Spleen (tissue), 11 donors: ENCODE data around the gene BHLHE40. TPM values are rescaled to one million over a fixed set of nuclear protein-coding genes. Genes with fewer than 3 reads are reported as not detected.

Source experiments
- DNase-seq: peaks from one replicate; pipeline ENCODE4 v3.0.0-alpha.2; 2020
- H3K27ac ChIP-seq, 8 donors: fragments of 200-600 bp; sonication (generic) in 7 of 8; 1 replicate in 4 of 8; 2 replicates in 4 of 8; pipeline versions ENCODE4 v1.5.0 to v1.8.0; 2016 to 2021; ENCODE audit warnings: inconsistent platforms in 4 of 8, mild to moderate bottlenecking in 4 of 8, moderate library complexity in 1 of 8
- H3K27me3 ChIP-seq, 7 donors: fragments of 200-600 bp; sonication (generic) in 6 of 7; replicated peaks in 1 of 7; 1 replicate in 4 of 7; 2 replicates in 3 of 7; pipeline versions ENCODE4 v1.5.0 to v1.8.0; 2016 to 2021; ENCODE audit warnings: inconsistent platforms in 3 of 7, mild to moderate bottlenecking in 1 of 7
- H3K36me3 ChIP-seq, 6 donors: fragments of 200-600 bp; sonication (generic) in 5 of 6; 1 replicate in 4 of 6; 2 replicates in 2 of 6; pipeline versions ENCODE4 v1.5.0 to v1.8.0; 2016 to 2021; ENCODE audit warnings: inconsistent platforms in 2 of 6
- H3K4me1 ChIP-seq, 6 donors: fragments of 200-600 bp; sonication (generic) in 5 of 6; 1 replicate in 3 of 6; 2 replicates in 3 of 6; pipeline versions ENCODE4 v1.5.0 to v1.8.0; 2016 to 2021; ENCODE audit warnings: inconsistent platforms in 3 of 6
- H3K4me3 ChIP-seq, 8 donors: fragments of 200-600 bp; sonication (generic) in 7 of 8; 1 replicate in 4 of 8; 2 replicates in 4 of 8; pipeline versions ENCODE4 v1.5.0 to v1.8.0; 2016 to 2021; ENCODE audit warnings: inconsistent platforms in 4 of 8, mild to moderate bottlenecking in 4 of 8, moderate library complexity in 2 of 8
- H3K9me3 ChIP-seq, 8 donors: fragments of 200-600 bp; sonication (generic) in 7 of 8; 1 replicate in 4 of 8; 2 replicates in 4 of 8; pipeline versions ENCODE4 v1.5.0 to v1.8.0; 2016 to 2021; ENCODE audit warnings: inconsistent platforms in 4 of 8
- CTCF ChIP-seq, 11 experiments: fragments of 200-600 bp in 7 of 11; fragments of 450-650 bp in 4 of 11; sonication (generic) in 4 of 11; IDR thresholded peaks in 8 of 11; conservative IDR thresholded peaks in 3 of 11; 1 replicate in 7 of 11; 2 replicates in 4 of 11; pipeline versions ENCODE4 v1.4.0 to v1.8.0; 2016 to 2021; ENCODE audit warnings: antibody characterized with exemption in 11 of 11, inconsistent platforms in 4 of 11, mild to moderate bottlenecking in 1 of 11
- POLR2A ChIP-seq, 3 donors: fragments of 450-650 bp; IDR thresholded peaks; one replicate each; pipeline ENCODE4 v1.5.1; 2017; ENCODE audit warnings: antibody characterized with exemption in 3 of 3, mild to moderate bottlenecking in 1 of 3
- POLR2AphosphoS5 ChIP-seq, 3 donors: sonication (generic); formaldehyde crosslinking; IDR thresholded peaks; one replicate each; pipeline ENCODE4 v1.5.1; 2017; ENCODE audit warnings: antibody characterized with exemption in 3 of 3
- WGBS, 5 donors: extraction: QIAGEN DNeasy Blood & Tissue Kit in 3 of 5; methylation state at CpG; one replicate each; pipeline versions ENCODE4 v1.1.5 to v1.1.7; 2013 to 2018; 5-methylcytosine and 5-hydroxymethylcytosine counted together
- intact Hi-C: fragments of 100-400 bp; cut with DNase I; formaldehyde crosslinking; loops from one replicate; pipeline ENCODE4 v1.15.0; 2023; ENCODE audit warnings: low total_unique reads
- polyA plus RNA-seq, 3 donors: library from polyadenylated mRNA; stranded (reverse); fragments of 200-250 nt; gene quantifications; one replicate each; pipeline ENCODE4 v1.2.1, GENCODE V29; 2013
- total RNA-seq, 7 donors: library from RNA; depleted of rRNA in 3 of 7; stranded (reverse); fragments of >200 nt in 3 of 7; fragmentation: NEBNext Ultra II Directional in 4 of 7; extraction: Animal tissue kit (Norgen Biotek cat#: 25700) in 4 of 7; gene quantifications; one replicate each; pipeline versions ENCODE4 v1.1.0 to v1.2.1, GENCODE V29; 2016 to 2021
- donor health status: healthy with polysubstance abuse.
- donor health status: DM: no; HTN: no; CAD: no; lungs with moderate emphysema.
- donor health status: DM: no; HTN: no; CAD: no.
- donor health status: Bipolar disorder and iron deficiency.
- donor health status: healthy.
- donor health status: DM: no; HTN: no; CAD: no.
- donor health status: DM: yes; HTN: yes; CAD: no.

Gene BHLHE40
- total and polyA plus RNA-seq, 10 donors = 11.8 to 108 (median 30.0) TPM

GRCh38 chr3:4954256-4955000, 24.8 kb upstream of the BHLHE40 start:
- DNase-seq = no peak
- 87 to 96% (median 89%) methylated on average over 6 of the region's 6 CpGs for WGBS, 5 donors
- no peak overlapping the region for H3K27ac ChIP-seq

GRCh38 chr3:4956099-4956498, 23.1 kb upstream of the BHLHE40 start:
- DNase-seq = no peak
- WGBS, 5 donors = 89 to 98% (median 91%) methylated on average over 2 of the region's 2 CpGs
- intact Hi-C loops = no loop called here
- Histone ChIP-seq H3K9me3 (peaks cover 0 to 14% (median 9%) of the 10 kb centered on the region in 8 donors), H3K27ac (no peak overlapping the region), H3K27me3 (no peaks in the 10 kb centered on the region), H3K36me3 (no peaks in the 10 kb centered on the region), H3K4me3 (no peak overlapping the region), H3K4me1 (no peaks in the 10 kb centered on the region)
- TF ChIP-seq CTCF (IDR thresholded peaks at IDR 0.05 in 8 of 11, conservative IDR thresholded peaks at IDR 0.05 in 3 of 11) (no peak), POLR2AphosphoS5 (IDR thresholded peaks at IDR 0.05) (no peak), POLR2A (IDR thresholded peaks at IDR 0.05) (no peak)

More at GRCh38 chr3:4954256-4955000, 24.8 kb upstream of the BHLHE40 start:
- Histone ChIP-seq H3K9me3 (peaks cover 0 to 12% (median 7%) of the 10 kb centered on the region in 8 donors), H3K27me3 (no peaks in the 10 kb centered on the region), H3K4me3 (no peak overlapping the region), H3K4me1 (peaks cover 0 to 12% (median 0%) of the 10 kb centered on the region in 6 donors), H3K36me3 (no peaks in the 10 kb centered on the region)
- TF ChIP-seq CTCF (IDR thresholded peaks at IDR 0.05 in 8 of 11, conservative IDR thresholded peaks at IDR 0.05 in 3 of 11) = no peak
- no peak for TF ChIP-seq POLR2AphosphoS5 (IDR thresholded peaks at IDR 0.05)
- TF ChIP-seq POLR2A (IDR thresholded peaks at IDR 0.05) = no peak
- intact Hi-C loops = no loop called here

GRCh38 chr3:4956738-4957137, 22.5 kb upstream of the BHLHE40 start:
- intact Hi-C loops = no loop called here
- TF ChIP-seq CTCF (IDR thresholded peaks at IDR 0.05 in 8 of 11, conservative IDR thresholded peaks at IDR 0.05 in 3 of 11) = no peak
- no peak for TF ChIP-seq POLR2AphosphoS5 (IDR thresholded peaks at IDR 0.05)
- TF ChIP-seq POLR2A (IDR thresholded peaks at IDR 0.05) = no peak
- H3K27ac ChIP-seq = no peak overlapping the region
- H3K4me3 ChIP-seq = no peak overlapping the region
- H3K36me3 ChIP-seq = no peaks in the 10 kb centered on the region
- no peaks in the 10 kb centered on the region for H3K27me3 ChIP-seq
- no peaks in the 10 kb centered on the region for H3K4me1 ChIP-seq
- DNase-seq = no peak
- WGBS, 5 donors = 79 to 92% (median 85%) methylated on average over 2 of the region's 2 CpGs
- peaks cover 0 to 14% (median 9%) of the 10 kb centered on the region in 8 donors for H3K9me3 ChIP-seq

GRCh38 chr3:4957978-4958377, 21.3 kb upstream of the BHLHE40 start:
- no peaks in the 10 kb centered on the region for H3K27me3 ChIP-seq
- no peak for DNase-seq

More at GRCh38 chr3:4957978-4958377, 21.3 kb upstream of the BHLHE40 start:
- intact Hi-C loops = no loop called here
- no peaks in the 10 kb centered on the region for H3K36me3 ChIP-seq
- no peak overlapping the region for H3K4me3 ChIP-seq
- WGBS, 5 donors = 89 to 99% (median 91%) methylated on average over 3 of the region's 3 CpGs
- no peaks in the 10 kb centered on the region for H3K4me1 ChIP-seq
- TF ChIP-seq CTCF (IDR thresholded peaks at IDR 0.05 in 8 of 11, conservative IDR thresholded peaks at IDR 0.05 in 3 of 11) = no peak
- no peak for TF ChIP-seq POLR2AphosphoS5 (IDR thresholded peaks at IDR 0.05)
- no peak for TF ChIP-seq POLR2A (IDR thresholded peaks at IDR 0.05)
- peaks cover 0 to 14% (median 9%) of the 10 kb centered on the region in 8 donors for H3K9me3 ChIP-seq
- no peak overlapping the region for H3K27ac ChIP-seq
